Activated T-cell treated with anti-CD3 and anti-CD28 coated beads, Interleukin-2, amount 50 U/mL, for 24 hours (primary cell): Measurements from ENCODE around the gene ELFN2.

Source experiments
- DNase-seq: peaks from one replicate; pipeline ENCODE4 v3.0.0-alpha.2; 2020
- H3K27ac Mint-ChIP-seq: 2 replicates; pipeline ENCODE4 v1.8.0; 2020; ENCODE audit warnings: mild to moderate bottlenecking, mixed read lengths
- H3K27me3 Mint-ChIP-seq: 2 replicates; pipeline ENCODE4 v1.8.0; 2020; ENCODE audit warnings: mixed read lengths
- H3K36me3 Mint-ChIP-seq: 2 replicates; pipeline ENCODE4 v1.8.0; 2020; ENCODE audit warnings: low read depth, mixed read lengths
- H3K4me1 Mint-ChIP-seq: 2 replicates; pipeline ENCODE4 v1.8.0; 2020; ENCODE audit warnings: low read depth, mixed read lengths
- H3K4me3 Mint-ChIP-seq: 2 replicates; pipeline ENCODE4 v1.8.0; 2020; ENCODE audit warnings: mild to moderate bottlenecking, moderate library complexity, mixed read lengths
- H3K9me3 Mint-ChIP-seq: 2 replicates; pipeline ENCODE4 v1.8.0; 2020; ENCODE audit warnings: mixed read lengths

Gene ELFN2

DNA sequence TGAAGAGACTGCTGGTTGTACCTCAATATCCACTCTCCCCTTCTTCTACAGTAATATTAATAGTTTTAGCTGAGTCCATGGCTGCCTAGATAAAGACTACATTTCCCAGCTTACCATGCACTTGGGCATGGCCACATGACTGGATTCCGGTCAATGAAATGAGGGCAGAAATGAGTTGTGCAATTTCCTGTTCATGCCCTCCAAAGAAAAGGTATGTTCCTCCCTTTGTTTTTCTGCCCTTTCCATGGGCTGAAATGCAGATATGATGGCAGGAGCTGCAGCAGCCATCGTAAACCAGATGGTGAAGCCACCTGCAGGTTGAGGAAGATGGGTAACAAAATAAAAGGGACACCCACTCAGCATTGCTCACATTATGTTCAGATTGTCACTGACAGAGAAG, 15.3 kb upstream of the ELFN2 start:
- no peaks in the 10 kb centered on the region for H3K27me3 Mint-ChIP-seq
- H3K9me3 Mint-ChIP-seq = peaks cover 3% of the 10 kb centered on the region
- no peak for DNase-seq
- H3K27ac Mint-ChIP-seq = no peak overlapping the region
- peaks cover 16% of the 10 kb centered on the region for H3K4me1 Mint-ChIP-seq
- no peaks in the 10 kb centered on the region for H3K36me3 Mint-ChIP-seq
- H3K4me3 Mint-ChIP-seq = no peak overlapping the region

DNA sequence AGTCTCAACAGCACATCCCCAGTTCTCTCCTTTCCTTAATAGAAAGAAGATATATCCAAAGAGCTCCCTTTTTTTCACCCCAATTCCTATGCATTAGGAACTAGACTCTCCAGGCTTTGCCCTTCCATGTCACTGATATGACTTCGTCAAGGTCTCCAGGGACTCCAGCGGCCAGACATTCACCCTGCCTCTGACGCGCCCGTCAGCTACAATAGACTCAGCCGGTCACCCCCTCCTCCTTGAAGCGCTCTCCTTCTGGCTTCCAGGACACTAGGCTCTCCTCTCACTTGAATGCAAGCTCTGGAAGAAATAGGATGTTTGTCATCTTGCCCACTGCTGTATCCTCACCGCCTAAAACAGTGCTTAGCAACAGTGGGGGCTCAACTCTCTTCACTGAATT, 14.9 kb upstream of the ELFN2 start:
- Mint-ChIP-seq H3K4me1 (peaks cover 16% of the 10 kb centered on the region), H3K27ac (no peak overlapping the region), H3K9me3 (peaks cover 3% of the 10 kb centered on the region), H3K36me3 (no peaks in the 10 kb centered on the region), H3K4me3 (no peak overlapping the region), H3K27me3 (no peaks in the 10 kb centered on the region)
- DNase-seq = no peak

DNA sequence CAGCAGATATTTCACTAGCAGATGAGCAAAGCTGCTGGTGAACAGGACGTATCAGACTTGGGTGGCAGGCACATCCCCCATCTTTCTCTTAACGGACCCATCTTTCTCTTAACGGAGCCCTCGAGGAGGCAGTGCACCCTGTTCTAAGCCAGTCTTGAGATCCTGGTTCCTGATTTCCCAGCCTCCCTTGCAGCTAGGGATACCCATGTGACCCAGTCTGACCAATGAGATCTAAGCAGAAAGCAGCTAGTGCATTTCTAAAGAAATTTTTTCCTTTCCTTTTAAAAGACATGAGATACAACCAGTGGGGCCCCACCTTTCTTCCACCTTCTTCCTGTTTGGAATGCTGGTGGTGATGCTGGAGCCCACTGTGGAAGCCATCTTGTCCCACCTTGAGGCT, 13.6 kb upstream of the ELFN2 start:
- Mint-ChIP-seq H3K4me1 (peaks cover 16% of the 10 kb centered on the region), H3K27ac (no peak overlapping the region), H3K4me3 (no peak overlapping the region), H3K27me3 (no peaks in the 10 kb centered on the region), H3K36me3 (no peaks in the 10 kb centered on the region), H3K9me3 (peaks cover 3% of the 10 kb centered on the region)
- no peak for DNase-seq

DNA sequence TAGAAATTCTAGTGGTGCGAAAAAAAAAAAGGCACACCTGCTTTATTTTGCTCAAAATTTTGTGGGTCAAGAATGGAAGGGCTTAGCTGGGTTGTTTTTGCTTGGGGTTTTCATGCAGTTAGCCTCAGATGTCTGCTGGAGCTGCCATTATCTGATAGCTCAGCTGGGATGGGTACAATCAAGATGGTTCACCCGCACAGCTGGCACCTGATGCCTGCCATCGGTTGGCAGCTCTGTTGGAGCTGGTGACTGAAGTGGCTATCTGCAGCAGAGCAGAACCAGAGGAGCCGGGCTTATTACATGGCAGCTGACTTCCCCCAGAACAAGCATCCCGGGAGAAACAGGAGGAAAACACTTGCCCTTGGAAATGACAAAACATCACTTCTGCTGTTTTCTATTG, 12.1 kb upstream of the ELFN2 start:
- Mint-ChIP-seq H3K36me3 (no peaks in the 10 kb centered on the region), H3K27me3 (peaks cover 5% of the 10 kb centered on the region), H3K4me3 (no peak overlapping the region), H3K4me1 (peaks cover 14% of the 10 kb centered on the region), H3K27ac (no peak overlapping the region), H3K9me3 (peaks cover 3% of the 10 kb centered on the region)
- no peak for DNase-seq

DNA sequence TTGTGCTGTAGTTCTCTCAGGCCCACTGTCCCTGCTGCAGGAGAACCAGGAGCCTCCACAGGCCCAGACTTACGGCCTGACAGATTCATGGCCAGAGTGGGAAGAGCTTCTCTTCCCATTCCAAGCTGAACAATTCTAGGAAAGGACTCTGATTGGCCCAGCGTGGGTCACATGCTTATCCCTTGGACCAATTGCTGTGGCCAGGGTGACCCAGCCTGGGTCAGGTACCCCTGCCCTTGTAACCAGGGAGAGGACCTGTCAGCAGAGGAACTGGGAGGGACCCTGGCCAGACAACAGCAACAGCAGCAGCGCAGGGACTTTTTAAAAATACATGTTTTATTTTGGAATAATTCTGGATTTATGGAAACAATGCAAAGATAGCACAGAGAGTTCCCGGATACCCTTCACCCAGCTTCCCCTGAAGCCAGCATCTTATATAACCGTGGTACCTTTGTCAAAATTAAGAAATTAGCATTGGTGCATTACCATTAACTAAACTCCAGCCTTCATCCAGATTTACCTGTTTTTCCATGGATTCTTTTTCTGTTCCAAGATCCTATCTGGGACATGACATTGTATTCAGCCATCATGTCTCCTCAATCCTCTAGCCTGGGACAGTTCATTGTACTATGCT, 8.8 kb upstream of the ELFN2 start:
- Mint-ChIP-seq H3K9me3 (peaks cover 4% of the 10 kb centered on the region), H3K36me3 (peaks cover 1% of the 10 kb centered on the region), H3K4me1 (peaks cover 20% of the 10 kb centered on the region), H3K4me3 (no peak overlapping the region), H3K27me3 (peaks cover 17% of the 10 kb centered on the region), H3K27ac (no peak overlapping the region)
- DNase-seq = no peak

DNA sequence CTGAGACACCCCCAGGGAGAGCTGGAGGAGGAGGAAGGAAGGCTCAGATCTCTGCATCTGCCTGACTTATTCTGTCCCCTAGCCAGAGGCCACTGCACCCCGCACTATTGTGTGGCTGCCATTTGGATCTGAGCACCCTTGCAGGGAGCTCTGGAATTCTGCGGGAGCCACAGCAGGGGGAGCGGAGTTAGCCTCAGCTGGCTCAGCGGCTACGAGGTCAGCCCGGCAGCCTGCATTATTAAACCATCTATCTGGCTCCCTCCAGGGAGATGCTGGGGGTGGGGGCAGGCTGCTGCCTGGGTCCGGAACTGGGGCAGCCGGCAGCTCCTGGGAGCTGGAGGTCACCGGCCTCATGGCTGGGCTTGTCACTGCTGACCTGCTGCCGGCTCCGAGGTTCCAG, 6.5 kb upstream of the ELFN2 start:
- Mint-ChIP-seq H3K9me3 (peaks cover 4% of the 10 kb centered on the region), H3K4me3 (no peak overlapping the region), H3K27ac (no peak overlapping the region), H3K27me3 (peaks cover 37% of the 10 kb centered on the region), H3K36me3 (peaks cover 1% of the 10 kb centered on the region), H3K4me1 (peaks cover 29% of the 10 kb centered on the region)
- no peak for DNase-seq

DNA sequence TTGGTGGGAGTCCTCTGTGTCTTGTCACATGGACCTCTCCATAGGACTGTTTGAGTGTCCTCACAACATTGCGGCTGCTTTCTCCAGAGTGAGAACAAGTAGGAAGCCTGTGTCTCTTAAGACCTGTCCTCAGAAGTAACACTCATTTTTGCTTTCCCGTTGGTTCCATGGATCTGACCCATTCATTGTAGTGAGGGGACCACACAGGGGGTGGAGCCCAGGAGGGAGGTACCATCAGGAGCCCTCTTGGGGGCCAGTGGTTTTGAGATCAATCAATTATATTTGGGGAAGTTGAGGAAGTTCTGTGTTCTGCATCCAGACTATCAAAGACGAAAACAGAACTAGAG, 5.4 kb upstream of the ELFN2 start:
- Mint-ChIP-seq H3K4me3 (no peak overlapping the region), H3K27me3 (peaks cover 48% of the 10 kb centered on the region), H3K9me3 (peaks cover 4% of the 10 kb centered on the region), H3K4me1 (peaks cover 33% of the 10 kb centered on the region), H3K27ac (peak overlapping the region; percentile 44), H3K36me3 (peaks cover 1% of the 10 kb centered on the region)
- DNase-seq = no peak

DNA sequence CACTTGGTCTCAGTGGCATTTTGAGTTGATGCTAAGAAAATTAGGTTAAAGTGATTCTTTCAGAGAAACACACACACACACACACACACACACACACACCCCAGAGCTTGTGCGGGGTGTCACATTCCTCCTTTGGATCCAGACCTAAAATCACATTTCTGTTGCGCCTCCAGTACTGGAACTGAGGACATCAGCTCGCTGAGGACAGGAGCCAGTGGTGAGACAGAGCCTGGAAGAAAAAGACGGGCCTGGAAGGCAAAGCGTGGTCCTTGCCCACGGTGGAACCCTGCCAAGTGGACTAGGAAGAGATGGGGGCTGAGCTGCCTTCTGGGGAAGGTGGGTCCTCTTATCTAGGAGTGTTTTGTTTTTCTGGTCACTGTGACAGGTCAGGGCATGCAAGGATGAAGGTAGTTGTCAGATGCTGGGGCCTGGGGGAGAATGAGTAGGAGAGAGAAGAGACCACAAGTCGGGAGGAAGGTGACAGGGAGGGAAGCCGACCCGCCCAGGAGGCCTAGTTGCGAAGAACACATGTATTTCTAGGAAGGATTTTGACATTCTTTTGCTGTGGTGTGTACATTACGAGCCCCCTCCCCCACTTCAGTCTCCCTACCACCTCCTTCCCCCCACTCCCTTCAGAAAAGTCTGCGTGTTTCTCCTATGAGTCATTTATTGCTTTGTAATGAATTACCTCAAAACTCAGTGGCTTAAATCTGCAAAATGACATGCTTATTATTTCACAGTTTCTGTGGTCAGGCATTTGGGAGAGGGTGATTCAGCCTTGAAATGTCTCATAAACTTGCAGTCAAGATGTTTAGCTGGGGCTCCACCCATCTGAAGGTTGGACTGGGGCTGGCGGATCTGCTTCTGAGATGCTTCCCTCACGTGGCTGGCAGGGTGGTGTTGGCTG, 4.8 kb upstream of the ELFN2 start:
- Mint-ChIP-seq H3K27ac (peak overlapping the region; percentile 83), H3K36me3 (peaks cover 1% of the 10 kb centered on the region), H3K4me3 (no peak overlapping the region), H3K9me3 (peaks cover 4% of the 10 kb centered on the region), H3K4me1 (peaks cover 33% of the 10 kb centered on the region), H3K27me3 (peaks cover 49% of the 10 kb centered on the region)
- DNase-seq = peak; percentile 59

DNA sequence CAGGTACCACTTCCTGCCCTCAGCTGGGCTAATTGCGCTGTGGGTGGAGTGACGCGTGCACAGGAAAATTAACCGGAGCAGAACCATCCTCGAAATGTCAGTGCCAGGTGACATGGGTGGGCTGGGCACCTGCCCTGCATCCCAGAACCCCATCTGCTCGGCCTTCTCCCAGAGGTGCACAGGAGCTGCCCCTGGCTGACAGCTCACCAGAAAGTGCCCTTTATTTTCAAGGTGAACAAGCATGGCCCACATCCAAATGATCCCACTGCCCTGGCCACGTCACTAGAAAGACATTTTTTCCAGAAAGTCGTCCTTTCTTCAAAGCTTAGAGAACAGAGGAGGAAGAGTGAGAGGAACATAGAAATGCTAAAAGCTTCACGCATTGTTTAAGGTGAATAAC, 4.1 kb upstream of the ELFN2 start:
- Mint-ChIP-seq H3K27me3 (peaks cover 56% of the 10 kb centered on the region), H3K4me1 (peaks cover 39% of the 10 kb centered on the region), H3K36me3 (peaks cover 1% of the 10 kb centered on the region), H3K9me3 (peaks cover 4% of the 10 kb centered on the region), H3K4me3 (no peak overlapping the region), H3K27ac (no peak overlapping the region)
- DNase-seq = no peak

DNA sequence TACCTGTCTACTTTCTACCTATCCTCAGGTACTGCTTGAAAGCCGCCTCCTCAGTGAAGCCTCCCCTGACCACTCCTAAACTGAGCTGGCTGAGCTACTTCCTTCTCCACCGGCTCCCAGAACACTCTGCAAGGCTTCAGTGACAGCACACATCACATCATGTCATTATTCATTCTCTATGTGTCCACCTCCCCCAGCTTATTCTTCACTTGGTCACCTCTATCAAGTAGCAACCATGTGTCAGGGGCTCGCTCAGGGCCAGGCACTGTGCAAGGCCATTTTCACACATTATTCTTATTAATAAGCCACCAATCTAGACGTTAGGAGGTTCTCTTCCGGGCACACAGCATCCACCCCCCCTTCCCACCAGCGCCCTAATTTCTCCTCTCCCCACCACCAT, 3.7 kb upstream of the ELFN2 start:
- peaks cover 60% of the 10 kb centered on the region for H3K27me3 Mint-ChIP-seq
- H3K9me3 Mint-ChIP-seq = peaks cover 4% of the 10 kb centered on the region
- no peak for DNase-seq
- no peak overlapping the region for H3K4me3 Mint-ChIP-seq
- H3K36me3 Mint-ChIP-seq = peaks cover 1% of the 10 kb centered on the region
- peaks cover 41% of the 10 kb centered on the region for H3K4me1 Mint-ChIP-seq
- H3K27ac Mint-ChIP-seq = no peak overlapping the region

DNA sequence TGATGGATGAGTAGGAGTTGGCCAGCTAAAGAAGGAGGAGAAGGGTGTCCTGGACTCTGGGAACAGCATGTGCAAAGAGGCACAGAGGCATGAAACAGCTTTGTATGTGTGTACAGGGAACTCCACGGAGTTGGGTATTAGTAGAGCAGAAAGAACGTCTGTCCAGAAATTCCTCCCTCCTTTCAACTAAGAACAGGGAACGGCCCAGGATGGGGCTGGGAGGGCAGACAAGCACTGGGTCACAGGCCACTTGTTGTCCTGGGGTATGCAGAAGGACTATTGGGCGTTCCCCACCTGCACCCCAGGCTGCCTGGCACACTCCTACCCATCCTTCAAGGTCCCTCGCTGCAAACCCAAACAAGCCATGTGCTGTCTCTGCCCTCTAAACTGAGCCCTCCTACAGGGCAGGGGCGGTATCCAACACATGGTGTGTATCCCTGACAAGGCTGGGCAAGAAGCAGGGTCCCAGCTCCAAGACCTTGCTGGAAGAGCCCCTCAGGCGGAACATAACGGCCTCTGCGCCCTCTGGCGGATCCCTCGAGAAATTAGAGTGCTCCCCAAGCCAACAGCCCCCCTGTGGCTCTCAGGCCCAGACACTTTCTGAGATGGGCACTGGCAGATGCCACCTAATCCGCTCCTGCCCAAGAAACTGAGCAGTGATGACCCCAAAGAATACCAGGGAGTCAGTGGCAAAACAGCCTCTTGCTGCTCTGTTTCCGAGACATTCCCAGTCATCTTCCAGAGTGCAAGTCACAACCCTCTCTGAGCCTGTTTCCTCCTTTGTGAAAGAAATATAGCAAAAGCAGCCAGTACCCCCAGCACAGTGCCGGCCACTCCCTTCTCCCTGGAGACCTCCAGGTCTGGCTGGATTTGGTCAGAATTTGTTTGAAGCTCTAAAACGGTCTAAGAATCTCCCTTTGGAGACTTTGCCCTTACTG, 1.6 kb upstream of the ELFN2 start:
- peak; percentile 76 for DNase-seq
- H3K27ac Mint-ChIP-seq = no peak overlapping the region
- H3K9me3 Mint-ChIP-seq = peaks cover 4% of the 10 kb centered on the region
- peaks cover 43% of the 10 kb centered on the region for H3K4me1 Mint-ChIP-seq
- no peak overlapping the region for H3K4me3 Mint-ChIP-seq
- peaks cover 67% of the 10 kb centered on the region for H3K27me3 Mint-ChIP-seq
- H3K36me3 Mint-ChIP-seq = peaks cover 1% of the 10 kb centered on the region

DNA sequence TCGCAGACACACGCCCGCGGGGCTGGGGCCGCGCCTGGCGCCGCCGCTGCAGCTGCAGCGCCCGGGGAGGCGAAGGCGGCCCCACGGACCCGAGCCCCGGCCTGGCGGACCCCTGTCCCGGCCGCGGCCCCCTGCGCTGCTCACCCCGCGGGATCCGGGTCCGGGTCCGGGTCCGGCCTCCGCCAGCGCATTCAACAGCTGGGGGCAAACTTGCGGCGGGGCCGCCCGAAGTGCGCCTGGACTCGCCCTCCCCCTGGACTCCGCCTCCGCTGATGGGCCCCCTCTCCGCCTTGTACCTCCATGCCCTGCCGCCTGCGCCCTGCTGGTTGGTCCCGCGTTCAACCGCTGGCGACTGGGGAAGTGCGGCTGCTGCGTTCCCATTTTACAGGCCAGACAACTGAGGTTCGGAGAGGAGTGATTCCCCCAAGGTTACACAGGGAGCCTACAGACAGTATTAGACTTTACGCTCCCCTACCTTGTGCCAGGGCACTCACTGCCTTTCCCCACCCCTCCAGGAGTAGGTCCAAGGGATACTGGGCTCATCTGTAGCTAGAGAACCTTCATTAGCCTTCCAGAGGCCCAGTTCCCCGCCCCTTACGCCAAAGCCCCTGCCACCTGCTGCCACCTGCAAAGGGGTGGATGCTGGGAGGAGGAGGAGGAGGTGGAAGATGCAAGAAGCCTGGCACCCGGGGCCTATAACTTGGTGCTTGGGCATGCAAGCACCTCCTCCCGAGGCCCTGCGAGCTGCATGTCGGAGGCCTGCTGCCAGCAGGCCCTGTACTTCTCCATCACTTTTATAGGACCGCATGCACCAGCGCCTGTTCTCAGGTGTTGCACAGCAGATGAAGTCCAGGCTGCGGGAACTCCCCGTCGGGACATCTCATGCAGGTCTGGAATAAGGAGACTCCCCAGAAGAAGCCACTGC, 694 bp upstream of the ELFN2 start:
- peaks cover 67% of the 10 kb centered on the region for H3K27me3 Mint-ChIP-seq

DNA sequence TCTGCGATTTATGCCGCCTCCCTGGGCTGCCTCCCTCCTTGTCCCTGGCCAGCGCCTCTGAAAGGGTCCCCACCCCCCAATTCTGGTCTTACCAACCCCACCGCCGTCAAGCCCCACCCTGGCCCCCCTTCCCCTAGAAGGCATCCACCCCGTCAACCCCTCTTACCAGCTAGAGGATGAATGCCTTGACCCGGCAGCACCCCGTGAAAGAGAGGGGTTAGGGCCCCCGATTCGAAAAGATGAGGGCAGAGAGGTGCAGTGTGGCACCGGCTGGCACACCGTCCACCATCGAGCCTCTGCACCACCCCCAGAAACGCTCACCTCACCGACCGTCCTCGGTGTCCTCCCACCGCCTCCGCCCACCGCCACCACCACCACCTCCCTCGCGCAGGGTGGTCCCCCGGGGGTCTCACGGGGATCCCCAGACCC, 559 bp downstream of the ELFN2 start:
- Mint-ChIP-seq H3K27ac (no peak overlapping the region), H3K4me1 (peaks cover 29% of the 10 kb centered on the region), H3K36me3 (no peaks in the 10 kb centered on the region), H3K27me3 (peaks cover 68% of the 10 kb centered on the region), H3K9me3 (no peaks in the 10 kb centered on the region), H3K4me3 (peak overlapping the region; percentile 29)
- DNase-seq = no peak

More for the DNA sequence above, 694 bp upstream of the ELFN2 start:
- H3K9me3 Mint-ChIP-seq = peaks cover 4% of the 10 kb centered on the region
- peaks cover 42% of the 10 kb centered on the region for H3K4me1 Mint-ChIP-seq
- H3K36me3 Mint-ChIP-seq = peaks cover 1% of the 10 kb centered on the region
- DNase-seq = no peak
- H3K27ac Mint-ChIP-seq = no peak overlapping the region
- peak overlapping the region; percentile 27 for H3K4me3 Mint-ChIP-seq
